Measurements from ENCODE around the gene TSPEAR. TPM values are rescaled to one million over a fixed set of nuclear protein-coding genes. Genes with fewer than 3 reads are reported as not detected.

Gene TSPEAR
- total and polyA plus RNA-seq, 2 donors (not counting 1 experiment from before 2014, with no cell fraction given), result not detected

- ChIA-PET POLR2A (no interaction called here), CTCF (no interaction called here)
- Histone ChIP-seq H3K9ac (ENCODE audit: low read length) (no peak overlapping the region), H3K4me1 (ENCODE audit: control insufficient read depth in 2 of 2, insufficient read depth in 2 of 2, low read length in 2 of 2) (peaks cover 11 to 12% of the 10 kb centered on the region in 2 donors), H3K4me3 (ENCODE audit: control extremely low read depth in 1 of 5, extremely low read depth in 1 of 5, insufficient read depth in 1 of 5, low read depth in 2 of 5, low read length in 4 of 5) (no peak overlapping the region), H3K9me3 (ENCODE audit: control extremely low read depth in 1 of 3, control insufficient read depth in 2 of 3, insufficient read depth in 1 of 3, low read length in 2 of 3) (peaks cover 0 to 9% (median 0%) of the 10 kb centered on the region in 3 donors), H2AFZ (ENCODE audit: insufficient read depth, low read depth, low read length, poor library complexity, severe bottlenecking) (no peak overlapping the region), H3K27ac (ENCODE audit: low read length in 2 of 2) (no peak overlapping the region), H3K79me2 (ENCODE audit: control insufficient read depth, insufficient read depth, low read length) (no peaks in the 10 kb centered on the region), H4K20me1 (ENCODE audit: control insufficient read depth, insufficient read depth, low read length, poor library complexity, severe bottlenecking) (no peaks in the 10 kb centered on the region), H3K27me3 (replicated peaks in 1 of 4; ENCODE audit: control extremely low read depth in 1 of 4, control insufficient read depth in 3 of 4, insufficient read depth in 4 of 4, low read length in 3 of 4) (peaks cover 0 to 41% (median 20%) of the 10 kb centered on the region in 4 experiments), H3K4me2 (replicated peaks; ENCODE audit: low read depth, low read length, poor library complexity, severe bottlenecking) (no peak overlapping the region), H3K36me3 (replicated peaks in 1 of 2; ENCODE audit: control extremely low read depth in 1 of 2, control insufficient read depth in 1 of 2, extremely low read depth in 1 of 2, insufficient read depth in 2 of 2, low read length in 1 of 2) (no peaks in the 10 kb centered on the region)
- H3K27me3 Mint-ChIP-seq, result peaks cover 71% of the 10 kb centered on the region
- H3K9me3 Mint-ChIP-seq (ENCODE audit: insufficient read depth), result no peaks in the 10 kb centered on the region
- 29% methylated on average over 1 of the region's 5 CpGs for WGBS (ENCODE audit: insufficient coverage)
- no peak for DNase-seq
- no peak overlapping the region for H3K4me3 Mint-ChIP-seq
- TF ChIP-seq EZH2 (IDR thresholded peaks at IDR 0.05; ENCODE audit: borderline replicate concordance, insufficient read depth, low read depth, low read length, poor library complexity, severe bottlenecking) (no peak), CTCF (IDR thresholded peaks at IDR 0.05) (no peak)
- no peak overlapping the region for H3K27ac Mint-ChIP-seq
- ATAC-seq (ENCODE audit: low read depth), result no peak
- intact Hi-C loops (cut with micrococcal nuclease), result no loop called here
- peaks cover 6% of the 10 kb centered on the region for H3K4me1 Mint-ChIP-seq
Measured at GRCh38 chr21:44722731-44723130, 11.4 kb upstream of the TSPEAR start.

- CTCF ChIA-PET, result interaction anchor here (0.8 kb wide), 1 partner anchor 38 kb away, joined by 3 read pairs; no protein-coding TSS in a partner anchor
- Histone ChIP-seq H4K20me1 (ENCODE audit: control insufficient read depth, insufficient read depth, low read length, poor library complexity, severe bottlenecking) (no peaks in the 10 kb centered on the region), H3K27ac (ENCODE audit: low read length in 2 of 2) (no peak overlapping the region), H3K9me3 (ENCODE audit: control extremely low read depth in 1 of 3, control insufficient read depth in 2 of 3, insufficient read depth in 1 of 3, low read length in 2 of 3) (peaks cover 0 to 9% (median 0%) of the 10 kb centered on the region in 3 donors), H3K4me2 (replicated peaks; ENCODE audit: low read depth, low read length, poor library complexity, severe bottlenecking) (no peak overlapping the region), H3K36me3 (replicated peaks in 1 of 2; ENCODE audit: control extremely low read depth in 1 of 2, control insufficient read depth in 1 of 2, extremely low read depth in 1 of 2, insufficient read depth in 2 of 2, low read length in 1 of 2) (no peaks in the 10 kb centered on the region), H3K4me3 (ENCODE audit: control extremely low read depth in 1 of 5, extremely low read depth in 1 of 5, insufficient read depth in 1 of 5, low read depth in 2 of 5, low read length in 4 of 5) (no peak overlapping the region), H3K79me2 (ENCODE audit: control insufficient read depth, insufficient read depth, low read length) (no peaks in the 10 kb centered on the region), H3K9ac (ENCODE audit: low read length) (no peak overlapping the region), H3K4me1 (ENCODE audit: control insufficient read depth in 2 of 2, insufficient read depth in 2 of 2, low read length in 2 of 2) (peaks cover 11 to 12% of the 10 kb centered on the region in 2 donors), H2AFZ (ENCODE audit: insufficient read depth, low read depth, low read length, poor library complexity, severe bottlenecking) (no peak overlapping the region), H3K27me3 (replicated peaks in 1 of 4; ENCODE audit: control extremely low read depth in 1 of 4, control insufficient read depth in 3 of 4, insufficient read depth in 4 of 4, low read length in 3 of 4) (peaks cover 0 to 36% (median 19%) of the 10 kb centered on the region in 4 experiments)
- DNase-seq (no peak), ATAC-seq (ENCODE audit: low read depth) (no peak)
- peaks cover 77% of the 10 kb centered on the region for H3K27me3 Mint-ChIP-seq
- H3K9me3 Mint-ChIP-seq (ENCODE audit: insufficient read depth), result peaks cover 3% of the 10 kb centered on the region
- no peak overlapping the region for H3K27ac Mint-ChIP-seq
- H3K4me3 Mint-ChIP-seq, result no peak overlapping the region
- intact Hi-C loops (cut with micrococcal nuclease), result no loop called here
- TF ChIP-seq CTCF (IDR thresholded peaks at IDR 0.05), result no peak
- TF ChIP-seq EZH2 (IDR thresholded peaks at IDR 0.05; ENCODE audit: borderline replicate concordance, insufficient read depth, low read depth, low read length, poor library complexity, severe bottlenecking), result no peak
- POLR2A ChIA-PET, result no interaction called here
- WGBS (ENCODE audit: insufficient coverage), result 80% methylated on average over 1 of the region's 2 CpGs
- H3K4me1 Mint-ChIP-seq, result peaks cover 6% of the 10 kb centered on the region
Measured at GRCh38 chr21:44720170-44720569, 8.8 kb upstream of the TSPEAR start.

All from B cell (primary cell).